HG03378 (cell line): ENCODE measurements around the gene PIK3R3.

ENCODE experiments used
- ATAC-seq: cut with Tn5 transposase; IDR thresholded peaks from one replicate; pipeline ENCODE4 v1.9.1; 2021; ENCODE audit warnings: mild to moderate bottlenecking, moderate library complexity; ENCODE audit not compliant: unreplicated experiment

The PIK3R3 gene

GRCh38 chr1:46158312-46159281 is 26.2 kb upstream of the PIK3R3 start:
- peak; percentile 81 for ATAC-seq

GRCh38 chr1:46157916-46158311 is 25.5 kb upstream of the PIK3R3 start:
- no peak for ATAC-seq

GRCh38 chr1:46153732-46154131 is 21.3 kb upstream of the PIK3R3 start:
- no peak for ATAC-seq

- no peak for ATAC-seq
Measured at GRCh38 chr1:46153228-46153627, 20.8 kb upstream of the PIK3R3 start.

GRCh38 chr1:46152016-46152415 is 19.6 kb upstream of the PIK3R3 start:
- ATAC-seq: no peak

GRCh38 chr1:46150085-46150484 is 17.7 kb upstream of the PIK3R3 start:
- no peak for ATAC-seq

- ATAC-seq: no peak
Measured at GRCh38 chr1:46148318-46148717, 15.9 kb upstream of the PIK3R3 start.

GRCh38 chr1:46137916-46138315 is 5.5 kb upstream of the PIK3R3 start:
- no peak for ATAC-seq

GRCh38 chr1:46136711-46137110 is 4.3 kb upstream of the PIK3R3 start:
- no peak for ATAC-seq

GRCh38 chr1:46134660-46135331 is 2.4 kb upstream of the PIK3R3 start:
- ATAC-seq: no peak

- ATAC-seq: no peak
Measured at GRCh38 chr1:46133781-46134350, 1.4 kb upstream of the PIK3R3 start.

GRCh38 chr1:46133181-46133658 is 791 bp upstream of the PIK3R3 start:
- peak; percentile 36 for ATAC-seq

GRCh38 chr1:46131712-46132528 is 509 bp downstream of the PIK3R3 start:
- no peak for ATAC-seq

GRCh38 chr1:46131093-46131492 is 1.3 kb downstream of the PIK3R3 start:
- ATAC-seq: no peak

GRCh38 chr1:46130606-46131005 is 1.8 kb downstream of the PIK3R3 start:
- no peak for ATAC-seq

- ATAC-seq: no peak
Measured at GRCh38 chr1:46130121-46130520, 2.3 kb downstream of the PIK3R3 start.

- ATAC-seq: no peak
Measured at GRCh38 chr1:46128344-46128743, 4.1 kb downstream of the PIK3R3 start.

- no peak for ATAC-seq
Measured at GRCh38 chr1:46118856-46119255, 13.6 kb downstream of the PIK3R3 start.

- no peak for ATAC-seq
Measured at GRCh38 chr1:46117810-46118494, 14.5 kb downstream of the PIK3R3 start.

GRCh38 chr1:46114925-46115603 is 17.4 kb downstream of the PIK3R3 start:
- ATAC-seq: no peak
